DOHH2 (cell line): ENCODE measurements around the gene ABCA9.

Source experiments
- H3F3A ChIP-seq: fragments of 200-600 bp; sonication (generic), shearing (Covaris generic); 2 replicates; pipeline ENCODE4 v1.6.0; 2016; ENCODE audit warnings: antibody characterized with exemption, mild to moderate bottlenecking; ENCODE audit not compliant: control insufficient read depth, insufficient read depth
- H3K27ac ChIP-seq: fragments of 200-600 bp; sonication (generic); 2 replicates; pipeline ENCODE4 v1.5.1; 2014; ENCODE audit warnings: low read depth, mild to moderate bottlenecking, low read length, moderate library complexity
- H3K27me3 ChIP-seq: fragments of 200-600 bp; sonication (generic); 2 replicates; pipeline ENCODE4 v1.6.1; 2014; ENCODE audit warnings: mild to moderate bottlenecking, low read length, mixed read lengths; ENCODE audit not compliant: control insufficient read depth
- H3K36me3 ChIP-seq: fragments of 200-600 bp; sonication (generic); 2 replicates; pipeline ENCODE4 v1.6.1; 2014; ENCODE audit warnings: mild to moderate bottlenecking, low read length, moderate library complexity, mixed read lengths; ENCODE audit not compliant: control insufficient read depth
- H3K4me1 ChIP-seq: fragments of 200-600 bp; sonication (generic); 2 replicates; pipeline ENCODE4 v1.6.1; 2014; ENCODE audit warnings: mild to moderate bottlenecking, low read length, mixed read lengths; ENCODE audit not compliant: control insufficient read depth
- H3K4me2 ChIP-seq: fragments of 200-600 bp; sonication (generic); 2 replicates; pipeline ENCODE4 v1.6.0; 2014; ENCODE audit warnings: mild to moderate bottlenecking, low read length, moderate library complexity
- H3K4me3 ChIP-seq: fragments of 200-600 bp; sonication (generic); 2 replicates; pipeline ENCODE4 v1.5.1; 2014; ENCODE audit warnings: mild to moderate bottlenecking, low read length, mixed read lengths
- H3K79me2 ChIP-seq: fragments of 200-600 bp; sonication (generic); 2 replicates; pipeline ENCODE4 v1.6.1; 2014; ENCODE audit warnings: mild to moderate bottlenecking, low read length, mixed read lengths; ENCODE audit not compliant: control insufficient read depth
- H3K9me2 ChIP-seq: fragments of 200-600 bp; sonication (generic); replicated peaks from 2 replicates; pipeline ENCODE4 v1.6.1; 2014; ENCODE audit warnings: mild to moderate bottlenecking, low read length, mixed read lengths; ENCODE audit not compliant: control insufficient read depth
- H3K9me3 ChIP-seq: fragments of 200-600 bp; sonication (generic); 2 replicates; pipeline ENCODE4 v1.6.1; 2014; ENCODE audit warnings: antibody characterized with exemption, low read length, mixed read lengths; ENCODE audit not compliant: control insufficient read depth, insufficient read depth
- H4K20me1 ChIP-seq: fragments of 200-600 bp; sonication (generic); 2 replicates; pipeline ENCODE4 v1.6.0; 2014; ENCODE audit warnings: low read depth, mild to moderate bottlenecking, antibody characterized with exemption, low read length, moderate library complexity; ENCODE audit not compliant: control insufficient read depth, insufficient read depth
- EZH2phosphoT487 ChIP-seq: fragments of 200-600 bp; sonication (generic); IDR thresholded peaks from 2 replicates; pipeline ENCODE4 v1.6.1; 2017; ENCODE audit warnings: borderline replicate concordance, mild to moderate bottlenecking, antibody characterized with exemption, low read length, moderate library complexity, mixed read lengths
- TF ChIP-seq, protein P1 (sequence below): fragments of 200-600 bp; sonication (generic); IDR thresholded peaks from one replicate; pipeline ENCODE4 v1.5.1; 2014; ENCODE audit warnings: antibody characterized with exemption, mild to moderate bottlenecking, low read depth, low read length; ENCODE audit not compliant: poor library complexity, severe bottlenecking

Gene ABCA9

DNA sequence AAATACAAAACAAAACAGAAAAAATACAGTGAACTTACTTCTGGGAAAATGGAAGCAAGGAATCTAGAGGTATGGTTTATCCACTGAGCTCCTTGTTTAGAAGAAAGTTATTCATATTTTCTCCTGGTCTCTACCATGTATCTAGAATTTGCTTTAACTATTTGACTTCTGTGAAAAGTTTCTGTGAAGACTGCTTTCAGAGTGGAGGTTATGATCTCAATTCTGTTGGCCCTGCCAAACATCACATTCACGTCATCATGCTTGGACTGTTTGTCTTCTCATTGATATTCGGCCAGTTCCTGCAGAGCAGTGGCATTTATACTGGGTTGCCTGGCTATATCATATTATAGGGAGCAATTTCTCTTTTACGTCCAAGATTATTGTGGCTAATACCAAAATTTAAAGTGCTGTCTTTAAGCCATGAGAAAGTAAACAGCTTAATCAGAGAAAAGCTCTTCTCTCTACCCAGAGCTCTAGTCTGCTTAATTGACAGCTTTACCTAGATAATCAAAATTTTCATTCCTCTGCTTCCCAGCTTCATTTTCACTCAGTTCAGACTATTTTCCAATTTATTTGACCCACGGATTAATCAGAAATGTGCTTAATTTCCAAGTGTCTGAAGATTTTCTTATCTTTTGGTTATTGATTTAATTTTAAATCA is 105.4 kb downstream of the ABCA9 start, which contains the start of gene ABCA8:
ABCA8 (minus strand) TSS at position 212 of the 661 bp plus-strand sequence. CDS start 13,358 bp downstream, outside the sequence.
- Histone ChIP-seq H3K79me2 (no peaks in the 10 kb centered on the region), H3K4me3 (no peak within 1 kb of the TSS)

GRCh38 chr17:68954146-68954896 is 106.4 kb downstream of the ABCA9 start:
- Histone ChIP-seq H3K79me2 (no peaks in the 10 kb centered on the region), H3K9me2 (no peaks in the 10 kb centered on the region), H3F3A (no peaks in the 10 kb centered on the region), H3K36me3 (no peaks in the 10 kb centered on the region), H4K20me1 (no peaks in the 10 kb centered on the region), H3K9me3 (no peaks in the 10 kb centered on the region), H3K27me3 (no peaks in the 10 kb centered on the region), H3K4me1 (no peaks in the 10 kb centered on the region), H3K4me2 (no peak overlapping the region), H3K4me3 (no peak overlapping the region), H3K27ac (no peak overlapping the region)
- TF ChIP-seq, protein P1, sequence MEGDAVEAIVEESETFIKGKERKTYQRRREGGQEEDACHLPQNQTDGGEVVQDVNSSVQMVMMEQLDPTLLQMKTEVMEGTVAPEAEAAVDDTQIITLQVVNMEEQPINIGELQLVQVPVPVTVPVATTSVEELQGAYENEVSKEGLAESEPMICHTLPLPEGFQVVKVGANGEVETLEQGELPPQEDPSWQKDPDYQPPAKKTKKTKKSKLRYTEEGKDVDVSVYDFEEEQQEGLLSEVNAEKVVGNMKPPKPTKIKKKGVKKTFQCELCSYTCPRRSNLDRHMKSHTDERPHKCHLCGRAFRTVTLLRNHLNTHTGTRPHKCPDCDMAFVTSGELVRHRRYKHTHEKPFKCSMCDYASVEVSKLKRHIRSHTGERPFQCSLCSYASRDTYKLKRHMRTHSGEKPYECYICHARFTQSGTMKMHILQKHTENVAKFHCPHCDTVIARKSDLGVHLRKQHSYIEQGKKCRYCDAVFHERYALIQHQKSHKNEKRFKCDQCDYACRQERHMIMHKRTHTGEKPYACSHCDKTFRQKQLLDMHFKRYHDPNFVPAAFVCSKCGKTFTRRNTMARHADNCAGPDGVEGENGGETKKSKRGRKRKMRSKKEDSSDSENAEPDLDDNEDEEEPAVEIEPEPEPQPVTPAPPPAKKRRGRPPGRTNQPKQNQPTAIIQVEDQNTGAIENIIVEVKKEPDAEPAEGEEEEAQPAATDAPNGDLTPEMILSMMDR, result no peak
- TF ChIP-seq EZH2phosphoT487, result no peak

More for the DNA sequence above, 105.4 kb downstream of the ABCA9 start, which contains the start of gene ABCA8:
- no peak within 1 kb of the TSS for H3K27ac ChIP-seq
- H3K27me3 ChIP-seq, result no peaks in the 10 kb centered on the region
- no peaks in the 10 kb centered on the region for H3K9me3 ChIP-seq
- TF ChIP-seq, protein P1, result no peak
- no peak for TF ChIP-seq EZH2phosphoT487
- H3K4me2 ChIP-seq, result no peak within 1 kb of the TSS
- no peaks in the 10 kb centered on the region for H3K9me2 ChIP-seq
- H3F3A ChIP-seq, result no peaks in the 10 kb centered on the region
- no peaks in the 10 kb centered on the region for H4K20me1 ChIP-seq
- H3K4me1 ChIP-seq, result no peaks in the 10 kb centered on the region
- no peaks in the 10 kb centered on the region for H3K36me3 ChIP-seq

- Histone ChIP-seq H3K4me1 (no peaks in the 10 kb centered on the region), H3K9me3 (no peaks in the 10 kb centered on the region), H3F3A (no peaks in the 10 kb centered on the region), H3K9me2 (no peaks in the 10 kb centered on the region), H3K4me3 (no peak overlapping the region), H4K20me1 (no peaks in the 10 kb centered on the region), H3K4me2 (no peak overlapping the region), H3K36me3 (no peaks in the 10 kb centered on the region), H3K79me2 (no peaks in the 10 kb centered on the region), H3K27me3 (no peaks in the 10 kb centered on the region), H3K27ac (no peak overlapping the region)
- TF ChIP-seq EZH2phosphoT487, result no peak
- TF ChIP-seq, protein P1, result no peak
Measured at GRCh38 chr17:68953340-68953997, 107.3 kb downstream of the ABCA9 start.
